G401.6 (cell line): ENCODE measurements around the gene ADARB2.
"Not testable (repeated sequence)": the region's sequence is repeated elsewhere in the genome, so short reads cannot be mapped to it uniquely, and the experiment has no call there.

Source experiments
- FAIRE-seq: peaks from 2 replicates; lab custom pipeline; 2012; peaks lifted over from hg19 to GRCh38; lab: Jason Lieb, UNC

ADARB2 gene

GRCh38 chr10:1364151-1364910 is 373.0 kb downstream of the ADARB2 start:
- no peak for FAIRE-seq

GRCh38 chr10:1363446-1364121 is 373.7 kb downstream of the ADARB2 start:
- no peak for FAIRE-seq

- no peak for FAIRE-seq
Measured at GRCh38 chr10:1362589-1363445, 374.5 kb downstream of the ADARB2 start.

- FAIRE-seq = no peak
Measured at GRCh38 chr10:1361411-1362105, 375.8 kb downstream of the ADARB2 start.

GRCh38 chr10:1360558-1361164 is 376.7 kb downstream of the ADARB2 start:
- no peak for FAIRE-seq

GRCh38 chr10:1360011-1360557 is 377.2 kb downstream of the ADARB2 start:
- FAIRE-seq = no peak

GRCh38 chr10:1359626-1359955 is 377.7 kb downstream of the ADARB2 start:
- no peak for FAIRE-seq

- no peak for FAIRE-seq
Measured at GRCh38 chr10:1358860-1359625, 378.3 kb downstream of the ADARB2 start.

GRCh38 chr10:1358147-1358546 is 379.2 kb downstream of the ADARB2 start:
- no peak for FAIRE-seq

GRCh38 chr10:1356349-1356748 is 381.0 kb downstream of the ADARB2 start:
- no peak for FAIRE-seq

- FAIRE-seq = no peak
Measured at GRCh38 chr10:1354809-1355710, 382.3 kb downstream of the ADARB2 start.

GRCh38 chr10:1352296-1352695 is 385.0 kb downstream of the ADARB2 start:
- not testable (repeated sequence) for FAIRE-seq

GRCh38 chr10:1348773-1349050 is 388.6 kb downstream of the ADARB2 start:
- no peak for FAIRE-seq

GRCh38 chr10:1347962-1348772 is 389.2 kb downstream of the ADARB2 start:
- no peak for FAIRE-seq

- FAIRE-seq = no peak
Measured at GRCh38 chr10:1347525-1347924, 389.8 kb downstream of the ADARB2 start.

GRCh38 chr10:1346201-1346600 is 391.1 kb downstream of the ADARB2 start:
- FAIRE-seq = no peak

- no peak for FAIRE-seq
Measured at GRCh38 chr10:1345368-1345767, 392.0 kb downstream of the ADARB2 start.

- no peak for FAIRE-seq
Measured at GRCh38 chr10:1344846-1345245, 392.5 kb downstream of the ADARB2 start.

- no peak for FAIRE-seq
Measured at GRCh38 chr10:1344408-1344807, 392.9 kb downstream of the ADARB2 start.
